ENCODE results near the gene NAV2.

Gene NAV2

DNA sequence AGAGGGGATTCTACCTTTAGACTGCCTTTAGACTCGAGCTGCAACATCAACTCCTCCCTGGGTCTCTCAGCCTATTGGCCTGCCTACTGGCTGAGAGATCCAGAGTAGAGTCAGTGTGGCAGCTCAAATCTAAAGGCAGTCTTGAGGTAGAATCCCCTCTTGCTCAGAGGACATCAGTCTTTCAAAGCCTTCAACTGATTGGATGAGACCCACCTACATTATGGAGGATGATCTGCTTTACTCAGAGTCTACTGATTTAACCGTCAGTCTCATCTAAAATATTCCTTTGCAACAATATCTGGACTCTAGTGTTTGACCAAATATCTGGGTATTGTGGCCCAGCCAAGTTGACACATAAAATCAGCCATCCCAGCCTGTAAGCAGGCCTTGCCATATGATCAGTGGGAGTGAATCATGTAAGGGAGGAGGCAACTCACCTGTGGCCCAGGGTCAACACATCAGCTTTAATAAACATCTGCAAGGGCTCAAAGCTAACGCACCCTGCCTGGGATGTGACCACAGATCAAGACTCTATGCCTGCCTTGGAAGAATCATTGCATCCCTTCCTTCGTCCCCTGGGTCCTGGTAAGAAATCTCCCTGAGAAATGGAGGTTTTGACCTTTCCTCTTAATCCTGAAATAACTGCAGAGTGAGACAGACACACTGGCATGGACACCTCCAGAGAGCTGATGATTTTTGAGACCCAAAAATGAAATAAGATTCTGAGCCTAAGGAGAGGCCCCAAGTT, 249.6 kb downstream of the NAV2 start:
- no peak for DNase-seq

DNA sequence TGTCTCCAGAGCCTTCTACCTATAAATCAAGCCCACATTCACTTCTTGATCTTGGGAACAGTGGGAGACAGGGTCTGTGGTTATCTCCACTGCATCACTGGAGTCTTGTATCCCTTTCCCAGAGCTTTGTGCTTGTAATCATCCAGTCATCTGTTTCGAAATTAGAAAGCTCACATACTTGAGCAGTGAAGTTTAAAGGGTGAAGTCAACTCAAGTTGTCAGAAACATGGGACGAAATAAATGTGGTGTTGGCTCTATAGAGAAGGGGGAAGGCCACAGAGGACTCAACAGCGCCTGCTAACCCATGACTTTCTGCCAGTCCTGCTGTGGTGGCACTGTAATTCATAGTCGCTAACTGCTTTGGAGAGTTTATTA, 250.2 kb downstream of the NAV2 start:
- DNase-seq = no peak

GRCh38 chr11:19963697-19964387, 251.2 kb downstream of the NAV2 start:
- DNase-seq = peak in 2 of 5 experiments; percentile 13 to 62

DNA sequence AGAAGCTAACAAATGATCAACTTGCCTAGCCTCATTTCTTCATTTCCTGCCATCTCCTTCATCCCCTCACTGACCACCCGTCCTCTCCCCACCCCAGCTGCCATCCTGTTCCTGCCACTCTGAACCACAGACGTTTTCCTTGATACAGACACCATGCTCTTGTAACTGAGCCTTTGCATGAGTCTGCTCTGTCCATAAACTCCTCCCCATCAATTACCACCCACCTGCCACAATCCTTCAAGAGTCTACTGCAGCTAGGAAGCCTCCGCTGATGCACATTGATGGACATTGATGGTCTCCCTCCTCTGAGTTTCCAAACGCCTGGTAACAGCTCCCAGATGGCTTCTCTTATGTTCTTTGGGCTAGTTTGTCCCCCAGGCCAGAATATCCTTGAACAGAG, 253.8 kb downstream of the NAV2 start:
- no peak for DNase-seq

DNA sequence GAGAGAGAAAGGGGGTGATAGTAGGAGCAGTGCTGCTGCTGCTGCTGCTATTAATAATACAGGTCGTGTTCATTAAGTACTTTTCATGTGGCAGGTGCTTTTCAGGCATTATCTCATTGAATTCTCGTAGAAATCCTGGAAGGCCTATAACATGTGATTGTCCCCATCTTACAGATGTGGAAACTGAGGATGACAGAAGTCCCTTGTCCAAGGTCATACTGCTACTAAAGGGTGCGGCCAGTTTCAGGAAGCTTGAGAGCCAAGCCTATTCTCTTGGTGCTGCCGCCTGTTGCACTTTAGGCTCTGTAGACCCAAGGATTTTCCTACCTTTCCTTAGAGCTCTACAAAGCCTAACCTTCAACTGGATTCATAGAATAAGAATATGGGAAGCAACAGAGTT, 254.3 kb downstream of the NAV2 start:
- no peak for DNase-seq

GRCh38 chr11:19967787-19968186, 255.2 kb downstream of the NAV2 start:
- DNase-seq = no peak

DNA sequence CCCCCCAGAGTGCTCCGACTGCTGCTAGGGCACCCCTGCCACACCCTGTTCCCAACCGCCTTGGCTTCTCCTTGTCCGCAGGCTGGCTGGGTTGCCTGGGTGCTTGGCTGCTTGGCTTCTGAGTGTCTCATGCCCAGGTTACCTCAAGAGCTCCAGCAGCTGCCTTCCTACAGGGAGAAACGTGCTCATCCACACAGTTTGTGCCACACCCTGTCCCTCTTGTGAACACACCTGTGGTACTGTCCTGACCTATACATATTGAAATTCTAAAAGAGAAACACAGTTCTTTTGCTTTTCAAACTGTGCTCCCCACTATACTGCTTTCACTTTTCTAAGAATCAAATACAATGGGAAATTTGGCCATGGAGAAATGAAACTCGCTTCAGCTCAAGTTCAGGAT, 256.2 kb downstream of the NAV2 start:
- DNase-seq = no peak

DNA sequence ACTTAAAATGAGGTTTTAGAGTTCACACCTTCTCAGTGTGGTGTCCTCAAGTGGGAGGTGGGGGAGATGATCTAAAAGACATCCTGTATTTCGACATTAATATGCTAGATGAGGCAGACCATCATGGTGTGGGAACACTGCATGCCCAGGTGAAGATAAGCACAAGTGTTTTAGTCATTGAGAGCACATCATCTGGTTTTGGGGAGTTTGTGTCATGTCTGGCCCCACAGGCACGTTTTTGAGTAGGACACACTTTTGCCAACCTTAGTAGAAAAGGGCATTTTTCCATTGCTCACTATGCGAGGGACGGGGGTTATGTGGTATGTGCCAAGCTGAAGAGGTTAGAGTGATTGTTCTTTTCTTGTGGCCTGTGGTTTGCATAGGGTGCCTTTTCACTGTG, 258.3 kb downstream of the NAV2 start:
- peak in 2 of 5 experiments; percentile 36 to 57 for DNase-seq

- no peak for DNase-seq
These were observed 259.5 kb downstream of the NAV2 start for GRCh38 chr11:19972091-19972490.

- no peak for DNase-seq
These were observed 260.0 kb downstream of the NAV2 start for GRCh38 chr11:19972651-19973050.

DNA sequence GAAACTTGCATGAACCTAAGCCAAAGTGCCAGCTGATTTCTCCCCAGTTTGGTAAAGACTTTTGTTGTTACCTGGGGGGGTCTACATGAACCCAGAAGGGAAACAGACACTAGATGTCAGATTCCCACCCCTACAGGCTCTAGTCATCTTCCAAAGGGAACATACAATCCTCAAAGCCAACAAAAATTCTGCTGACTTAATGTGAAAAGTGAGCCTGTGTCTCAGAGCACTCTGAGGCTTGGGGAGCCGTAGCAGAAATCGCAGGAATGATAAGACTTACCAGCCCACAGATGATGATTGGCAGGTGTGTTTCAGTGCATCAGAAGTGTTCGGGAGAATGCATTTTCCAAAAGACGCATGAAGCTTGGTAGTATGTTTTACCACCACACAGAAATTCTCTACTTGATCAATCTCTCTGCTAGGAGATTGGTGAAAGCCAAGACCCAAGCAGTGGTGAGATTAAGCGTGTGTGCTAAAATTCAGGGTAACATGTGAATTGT, 260.5 kb downstream of the NAV2 start:
- no peak for DNase-seq

DNA sequence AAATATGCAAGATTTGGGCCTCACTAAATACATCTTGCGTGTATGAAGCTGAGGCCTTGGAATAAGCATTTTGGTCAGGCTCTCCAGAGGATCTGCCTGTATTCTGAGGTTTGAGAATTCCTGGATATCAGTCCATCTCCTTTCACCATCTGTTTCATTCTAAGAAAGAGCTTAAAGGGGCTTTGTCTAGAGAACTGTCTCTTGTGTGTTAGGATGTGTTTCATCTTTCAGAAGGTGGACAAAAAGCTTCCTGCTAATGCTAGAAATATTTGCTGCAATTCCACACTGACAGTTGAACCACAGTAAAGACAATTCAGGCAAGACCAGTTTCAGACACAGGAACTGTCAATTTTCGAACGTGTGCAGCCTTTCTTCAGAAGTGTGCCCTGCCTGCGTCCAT, 262.2 kb downstream of the NAV2 start:
- no peak for DNase-seq

- DNase-seq = no peak
These were observed 262.9 kb downstream of the NAV2 start for GRCh38 chr11:19975414-19975990.

DNA sequence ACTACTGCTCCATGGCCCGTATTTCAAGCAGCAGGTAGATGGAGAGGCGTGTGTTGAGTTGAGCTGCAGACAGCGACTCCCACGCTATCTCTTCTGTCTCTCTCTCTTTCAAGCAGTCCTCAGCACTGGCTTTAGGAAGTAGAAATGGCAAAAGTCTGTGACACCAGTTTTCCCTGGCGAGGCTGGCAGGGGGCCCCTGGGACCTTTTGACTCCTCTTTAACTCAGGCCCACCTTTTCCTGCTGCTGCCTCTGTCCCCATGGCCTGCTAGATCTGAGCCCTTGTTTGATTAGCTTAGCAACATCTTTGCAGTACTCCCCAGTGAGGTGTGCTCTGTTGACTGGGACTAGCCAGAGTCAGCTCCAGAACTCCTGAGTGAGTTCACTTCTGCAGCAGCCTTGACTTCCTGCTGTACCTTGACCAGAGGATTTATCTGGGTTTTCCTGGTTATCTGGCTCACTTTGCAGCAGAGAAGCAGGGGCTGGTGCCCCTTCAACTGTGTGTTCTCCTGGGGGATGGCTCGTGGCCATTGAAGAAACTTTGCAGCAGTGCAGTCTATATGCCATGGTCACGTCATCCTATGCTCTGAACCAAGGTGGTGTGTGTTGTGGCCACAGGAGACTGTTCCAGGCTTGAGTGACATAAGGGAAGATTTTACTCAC, 263.8 kb downstream of the NAV2 start:
- no peak for DNase-seq

GRCh38 chr11:19977941-19978340, 265.3 kb downstream of the NAV2 start:
- no peak for DNase-seq

GRCh38 chr11:19978668-19979518, 266.3 kb downstream of the NAV2 start:
- DNase-seq = peak in 1 of 5 experiments; percentile 12

DNA sequence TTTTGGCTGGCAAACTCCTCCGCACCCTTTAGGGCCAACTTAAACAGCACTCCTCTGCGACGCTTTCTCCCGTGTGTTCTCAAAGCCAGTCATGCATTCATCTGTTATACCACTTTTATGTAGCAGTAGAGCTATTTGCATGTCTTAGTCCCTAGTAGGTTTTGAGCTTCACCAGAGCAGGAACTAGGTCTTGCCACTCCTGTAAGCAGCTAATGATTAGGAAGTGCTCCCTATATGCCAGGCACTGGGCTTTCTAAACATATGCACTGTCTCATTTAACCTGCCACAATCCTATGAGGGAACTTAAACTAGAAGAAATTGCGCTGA, 266.8 kb downstream of the NAV2 start:
- no peak for DNase-seq

GRCh38 chr11:19980388-19980787, 267.8 kb downstream of the NAV2 start:
- no peak for DNase-seq

GRCh38 chr11:19980957-19981669, 268.5 kb downstream of the NAV2 start:
- no peak for DNase-seq

DNA sequence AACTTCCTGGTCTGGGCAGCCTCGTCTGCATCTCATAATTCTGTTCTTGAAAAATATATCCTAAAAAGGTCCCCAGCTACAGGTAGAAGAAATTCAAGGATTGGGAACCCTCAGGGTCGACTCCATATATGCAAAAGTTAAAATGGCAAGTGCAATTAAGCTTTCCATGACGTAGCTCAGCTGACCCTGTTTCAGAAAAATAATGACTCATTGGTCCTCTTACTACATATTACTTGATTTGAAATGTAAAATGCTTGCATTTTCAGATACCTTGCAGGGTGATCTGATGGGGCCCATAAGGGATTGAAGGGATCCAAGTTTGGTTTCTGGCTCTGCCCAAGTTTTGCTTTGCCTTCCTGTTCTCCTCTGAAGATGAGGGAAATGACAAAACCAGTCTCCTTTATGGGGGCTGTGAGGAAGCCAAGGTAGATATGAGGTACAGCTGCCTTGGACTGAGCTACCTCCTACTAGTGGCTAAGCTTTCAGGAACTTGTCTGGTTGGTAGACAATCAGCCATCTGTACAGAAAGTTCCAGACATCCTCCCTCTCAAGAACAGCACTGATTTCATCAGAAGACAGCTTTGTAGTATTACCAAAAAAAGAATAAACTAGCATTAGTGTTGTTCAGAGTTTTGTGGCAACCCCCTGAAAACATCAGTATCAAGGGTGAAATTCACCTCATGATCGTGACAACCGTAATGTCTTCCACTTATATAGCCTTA, 270.3 kb downstream of the NAV2 start:
- no peak for DNase-seq

- DNase-seq = no peak
These were observed 271.6 kb downstream of the NAV2 start for GRCh38 chr11:19984048-19984742.
